GM08714 (cell line): ENCODE data around the gene FBXO36.
"Not testable (repeated sequence)": the region's sequence is repeated elsewhere in the genome, so short reads cannot be mapped to it uniquely, and the experiment has no call there.

Experiments used
- H3K4me3 ChIP-seq: fragments of 200-500 bp; sonication (Bioruptor generic); 2 replicates; pipeline ENCODE4 v1.5.1; 2014; ENCODE audit warnings: mild to moderate bottlenecking, low read length, inconsistent platforms
- ZNF274 ChIP-seq: IDR thresholded peaks from 2 replicates; pipeline ENCODE4 v1.6.1; 2012; ENCODE audit warnings: mild to moderate bottlenecking, low read depth, low read length

Gene FBXO36

DNA sequence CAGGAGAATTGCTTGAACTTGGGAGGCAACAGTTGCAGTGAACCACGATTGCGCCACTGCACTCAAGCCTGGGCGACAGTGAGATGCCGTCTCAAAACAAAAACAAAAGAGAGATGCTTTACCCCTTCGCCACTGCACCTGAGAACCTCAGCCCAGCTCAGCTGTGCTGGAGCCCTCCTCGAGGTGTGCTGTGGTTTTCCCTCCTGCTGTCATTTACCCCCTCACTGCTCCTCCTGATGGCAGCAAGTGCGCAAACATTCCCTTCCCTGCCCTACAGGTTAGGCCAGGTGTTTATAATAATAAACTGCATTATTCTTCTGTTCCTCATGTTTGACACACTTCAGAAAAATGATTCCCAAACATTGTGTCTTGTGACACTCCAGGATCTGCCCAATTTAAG is 8.4 kb downstream of the FBXO36 start:
- H3K4me3 ChIP-seq, result no peak overlapping the region
- TF ChIP-seq ZNF274, result no peak

DNA sequence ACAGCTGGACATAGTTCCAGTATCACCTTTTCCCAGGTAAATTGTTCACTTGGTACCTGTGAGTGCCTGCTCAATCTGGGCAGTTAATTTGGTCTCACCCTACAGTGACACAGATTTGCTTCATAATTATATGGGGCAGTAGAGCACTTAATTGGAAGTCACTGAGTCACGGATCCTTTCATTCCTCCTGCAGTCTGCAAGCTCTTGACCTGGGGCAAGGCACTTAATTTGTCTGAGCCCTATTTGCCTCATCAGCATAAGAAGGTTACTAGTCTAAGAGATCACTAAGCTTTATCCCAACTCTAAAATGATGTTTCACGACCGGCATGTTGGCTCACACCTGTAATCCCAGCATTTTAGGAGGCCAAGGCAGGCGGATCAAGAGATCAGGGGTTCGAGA is 8.9 kb downstream of the FBXO36 start:
- TF ChIP-seq ZNF274, result no peak
- no peak overlapping the region for H3K4me3 ChIP-seq

DNA sequence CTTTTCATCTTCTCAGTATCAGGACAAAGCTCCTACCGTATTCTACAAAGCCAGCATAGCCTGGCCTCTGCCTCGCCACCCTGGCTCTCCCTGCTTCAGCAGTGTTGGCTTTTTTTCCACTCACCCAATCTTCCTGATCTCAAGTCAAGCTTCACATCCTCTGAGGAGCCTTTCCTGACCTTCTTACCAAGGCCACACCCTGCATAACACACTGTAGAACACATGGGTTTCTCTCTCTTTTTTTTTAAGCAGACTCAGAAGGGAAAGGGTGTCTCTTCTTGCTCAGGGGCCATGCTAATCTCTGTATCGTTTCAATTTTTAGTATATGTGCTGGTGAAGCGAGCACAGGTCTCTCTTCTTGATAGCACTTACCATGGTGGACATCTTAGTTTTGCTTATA is 15.2 kb downstream of the FBXO36 start:
- no peak overlapping the region for H3K4me3 ChIP-seq
- TF ChIP-seq ZNF274, result no peak

DNA sequence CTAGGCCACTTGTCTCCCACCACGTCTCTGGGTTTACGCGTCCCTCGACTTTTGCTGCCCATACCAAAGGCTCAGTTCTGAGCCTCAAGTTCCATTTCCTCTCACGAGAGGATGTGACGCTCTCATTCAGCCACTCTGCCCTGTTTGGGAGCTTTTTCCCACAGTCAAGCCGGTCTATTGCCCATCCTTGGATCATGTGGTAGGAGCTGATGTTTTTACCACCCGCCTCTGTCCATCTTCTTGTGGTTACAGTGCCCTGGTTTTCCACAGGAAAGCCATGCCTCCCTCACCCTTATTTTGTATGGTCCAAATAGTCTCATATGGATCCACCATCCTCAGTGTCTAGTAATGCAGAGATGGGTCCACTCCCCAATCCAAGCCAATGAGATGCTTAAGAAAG is 20.4 kb downstream of the FBXO36 start:
- H3K4me3 ChIP-seq, result no peak overlapping the region
- TF ChIP-seq ZNF274, result no peak

DNA sequence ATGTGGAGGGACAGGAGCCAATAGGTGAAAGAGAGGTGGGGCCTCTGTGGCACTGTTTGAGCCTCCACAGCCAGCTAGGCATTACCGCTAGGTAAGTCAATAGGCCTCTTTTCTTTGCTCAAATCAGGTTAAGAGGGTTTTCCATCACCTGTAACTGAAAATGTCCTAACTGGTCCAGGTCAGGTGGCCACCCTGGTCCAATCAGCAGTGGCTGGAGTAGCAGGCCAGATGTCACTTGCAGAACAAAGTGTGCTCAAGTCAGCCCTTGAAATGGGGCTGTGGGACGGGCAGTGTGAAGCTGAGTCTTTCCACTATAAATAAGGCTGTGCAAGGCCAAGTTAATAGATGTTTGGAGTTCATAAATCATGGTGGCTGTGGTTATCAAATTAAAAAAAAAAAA is 20.9 kb downstream of the FBXO36 start:
- TF ChIP-seq ZNF274, result no peak
- no peak overlapping the region for H3K4me3 ChIP-seq

DNA sequence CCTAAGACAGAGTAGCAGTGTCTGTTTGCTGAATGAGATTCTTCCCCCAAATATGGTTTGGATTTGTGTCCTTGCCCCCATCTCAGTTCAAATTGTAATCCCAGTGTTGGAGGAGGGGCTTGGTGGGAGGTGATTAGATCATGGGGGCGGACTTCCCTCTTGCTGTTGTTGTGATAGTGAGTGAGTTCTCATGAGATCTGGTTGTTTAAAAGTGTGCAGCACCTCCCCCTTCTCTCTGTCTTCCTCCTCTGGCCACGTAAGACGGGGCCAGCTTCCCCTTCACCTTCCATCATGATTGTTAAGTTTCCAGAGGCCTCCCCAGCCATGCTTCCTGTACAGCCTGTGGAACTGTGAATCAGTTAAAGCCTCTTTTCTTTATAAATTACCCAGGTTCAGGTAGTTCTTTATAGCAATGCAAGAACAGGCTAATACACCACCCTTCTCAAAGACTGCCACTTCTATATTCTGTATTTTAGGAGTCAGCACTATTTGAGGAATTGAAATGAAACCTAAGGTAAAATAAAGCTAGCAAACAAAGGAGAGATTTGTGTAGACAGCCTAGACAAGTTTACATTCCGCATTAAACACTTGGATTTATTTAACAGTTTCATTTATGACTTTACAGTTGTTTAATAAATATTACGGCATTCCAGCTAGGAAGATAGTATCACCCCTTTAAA is 21.6 kb downstream of the FBXO36 start:
- no peak for TF ChIP-seq ZNF274
- no peak overlapping the region for H3K4me3 ChIP-seq

DNA sequence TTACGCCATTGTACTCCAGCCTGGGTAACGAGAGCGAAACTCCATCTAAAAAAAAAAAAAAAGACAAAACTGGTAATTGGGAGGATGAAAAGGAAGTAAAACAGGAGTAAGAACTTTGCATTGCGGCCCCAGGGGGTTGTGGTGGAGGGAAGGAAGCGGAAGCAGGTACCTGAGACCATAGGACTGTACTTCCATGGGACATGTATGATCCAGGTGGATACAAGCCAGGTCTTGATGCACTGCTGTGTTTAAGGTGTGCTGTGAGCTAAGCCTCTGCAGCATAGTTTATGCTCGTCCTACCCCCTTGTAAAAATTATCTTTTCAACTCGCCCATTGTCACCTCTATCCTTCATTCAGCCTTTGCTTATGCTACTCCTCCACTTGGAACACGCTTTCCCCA is 23.7 kb downstream of the FBXO36 start:
- TF ChIP-seq ZNF274, result no peak
- H3K4me3 ChIP-seq, result no peak overlapping the region

DNA sequence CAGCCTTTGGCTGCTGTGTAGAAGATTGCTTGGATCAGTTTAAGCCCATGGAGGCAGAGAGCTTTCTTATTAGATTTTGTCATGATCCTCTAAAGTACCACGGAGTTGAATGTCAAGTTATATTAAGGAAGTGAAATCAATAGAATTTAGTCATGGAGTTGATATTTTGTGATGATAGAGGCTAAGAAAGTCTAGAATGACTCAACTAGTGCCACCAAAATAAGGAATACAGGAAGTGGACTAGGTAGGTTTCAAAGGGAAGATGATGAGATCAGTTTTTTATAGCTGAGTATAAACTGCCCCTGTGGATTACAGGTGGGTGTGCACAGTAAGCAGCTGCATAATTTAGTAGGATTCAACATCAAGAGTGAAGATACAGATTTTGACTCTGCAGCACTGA is 25.2 kb downstream of the FBXO36 start:
- no peak overlapping the region for H3K4me3 ChIP-seq
- TF ChIP-seq ZNF274, result no peak

DNA sequence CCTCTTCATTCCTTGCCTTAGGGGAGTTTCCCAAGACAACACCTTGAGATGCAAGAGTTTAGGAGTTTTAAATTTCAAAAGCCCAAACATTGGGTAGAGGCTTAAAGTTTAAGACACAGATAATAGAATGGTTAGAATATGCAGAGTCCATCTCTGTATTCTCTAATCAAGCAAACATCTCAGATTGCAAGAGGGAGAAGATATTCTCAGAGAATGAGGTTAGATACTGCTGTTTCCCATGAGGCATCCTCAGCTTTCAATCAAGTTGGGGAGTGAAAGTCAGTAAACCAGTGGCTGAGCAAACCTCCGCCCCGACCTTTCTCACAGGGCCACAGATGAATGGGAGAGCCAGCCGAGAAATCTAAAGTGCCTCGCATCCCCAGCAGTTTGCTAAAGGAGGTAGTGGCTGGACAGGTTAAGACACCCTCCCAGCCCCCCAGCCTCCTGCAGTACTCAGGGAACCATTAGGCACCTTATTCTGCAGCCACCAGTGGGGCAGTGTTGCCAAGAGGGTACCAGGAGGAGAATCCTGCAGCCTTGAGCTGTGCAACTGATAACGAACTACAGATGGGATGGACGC is 30.0 kb downstream of the FBXO36 start:
- TF ChIP-seq ZNF274, result no peak
- no peak overlapping the region for H3K4me3 ChIP-seq

DNA sequence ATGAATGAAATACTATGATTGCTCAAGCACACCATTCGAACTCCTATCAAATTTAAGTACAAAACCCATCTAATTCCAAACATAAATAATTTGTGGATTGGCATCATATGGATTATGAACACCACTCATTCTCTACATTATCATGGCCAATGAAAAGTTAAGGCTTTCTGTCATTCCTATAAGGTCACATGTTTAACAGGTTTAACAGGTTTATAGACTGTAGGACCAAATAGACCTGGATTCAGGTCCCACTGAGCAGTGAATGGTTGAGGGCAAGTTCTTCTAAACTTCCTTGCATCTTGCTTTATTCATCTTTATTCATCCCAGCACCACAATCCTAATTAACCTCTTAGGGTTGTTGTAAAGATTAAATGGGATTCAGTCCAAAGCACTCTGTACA is 33.4 kb downstream of the FBXO36 start:
- no peak for TF ChIP-seq ZNF274
- H3K4me3 ChIP-seq, result no peak overlapping the region

DNA sequence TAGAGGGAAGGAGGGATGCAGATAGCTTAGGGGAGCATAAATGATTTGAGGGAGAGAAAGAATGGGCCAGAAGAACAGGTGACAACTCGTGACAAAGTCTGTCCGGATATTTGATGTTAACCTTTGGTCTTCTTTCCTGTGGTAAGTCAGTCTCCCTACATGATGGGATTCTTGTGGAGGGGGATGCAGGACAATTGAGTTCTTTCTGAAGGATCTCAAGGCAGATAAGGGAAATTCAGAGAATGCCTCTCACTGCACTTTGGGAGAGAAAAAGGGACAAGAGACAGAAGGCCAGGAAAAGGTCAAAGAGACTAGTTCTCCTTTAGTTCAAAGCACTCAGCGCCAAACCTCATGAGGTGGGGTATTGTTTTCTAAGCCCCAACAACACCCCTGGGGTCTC is 34.2 kb downstream of the FBXO36 start:
- TF ChIP-seq ZNF274, result no peak
- H3K4me3 ChIP-seq, result no peak overlapping the region

DNA sequence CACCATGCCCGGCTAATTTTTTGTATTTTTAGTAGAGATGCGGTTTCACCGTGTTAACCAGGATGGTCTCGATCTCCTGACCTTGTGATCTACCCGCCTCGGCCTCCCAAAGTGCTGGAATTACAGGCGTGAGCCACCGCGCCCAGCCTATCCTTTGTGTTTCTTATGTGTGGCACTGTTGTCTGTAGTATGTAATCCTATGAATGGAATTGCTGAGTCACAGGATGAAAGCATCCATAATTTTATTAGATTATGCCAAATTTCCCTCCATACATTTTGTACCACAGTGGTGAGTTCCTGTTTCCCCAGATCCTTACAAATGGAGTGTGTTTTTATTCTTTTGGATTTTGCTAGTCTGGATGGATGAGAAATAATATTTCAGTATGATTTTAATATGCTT is 41.3 kb downstream of the FBXO36 start:
- H3K4me3 ChIP-seq, result not testable (repeated sequence)

DNA sequence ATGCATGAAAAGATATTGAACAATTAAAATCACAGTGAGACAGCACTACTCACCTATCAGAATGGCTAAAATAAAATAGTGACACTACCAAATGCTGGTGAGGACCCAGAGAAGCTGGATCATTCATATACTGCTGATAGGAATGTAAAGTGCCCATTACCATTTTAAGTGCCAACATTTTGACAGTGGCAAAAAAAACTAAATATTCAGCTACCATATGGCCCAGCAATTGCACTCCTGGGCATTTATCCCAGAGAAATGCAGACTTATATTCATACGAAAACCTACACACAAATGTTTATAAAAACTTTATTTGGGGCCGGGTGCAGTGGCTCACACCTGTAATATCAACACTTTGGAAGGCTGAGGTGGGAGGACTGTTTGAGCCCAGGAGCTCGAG is 47.6 kb downstream of the FBXO36 start:
- no peak for TF ChIP-seq ZNF274
- H3K4me3 ChIP-seq, result no peak overlapping the region

DNA sequence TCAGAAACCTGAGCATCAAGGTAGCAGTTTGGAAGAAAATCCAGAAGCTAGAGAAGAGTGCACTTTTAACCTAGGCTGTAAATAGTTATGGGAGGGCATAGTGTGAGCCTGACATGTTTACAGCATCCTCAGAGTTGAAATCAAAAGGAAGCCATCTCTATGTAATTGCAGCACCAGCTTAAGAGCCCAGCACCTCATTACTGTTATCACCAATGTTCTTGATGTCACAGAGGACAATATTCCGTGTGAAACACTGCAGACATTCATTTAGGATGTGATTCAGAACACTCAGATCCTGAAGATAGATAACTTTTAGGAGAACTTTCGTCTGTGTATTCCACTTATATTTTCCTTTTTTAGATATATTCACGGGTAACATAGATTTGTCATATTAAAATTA is 48.1 kb downstream of the FBXO36 start:
- H3K4me3 ChIP-seq, result no peak overlapping the region
- TF ChIP-seq ZNF274, result no peak

DNA sequence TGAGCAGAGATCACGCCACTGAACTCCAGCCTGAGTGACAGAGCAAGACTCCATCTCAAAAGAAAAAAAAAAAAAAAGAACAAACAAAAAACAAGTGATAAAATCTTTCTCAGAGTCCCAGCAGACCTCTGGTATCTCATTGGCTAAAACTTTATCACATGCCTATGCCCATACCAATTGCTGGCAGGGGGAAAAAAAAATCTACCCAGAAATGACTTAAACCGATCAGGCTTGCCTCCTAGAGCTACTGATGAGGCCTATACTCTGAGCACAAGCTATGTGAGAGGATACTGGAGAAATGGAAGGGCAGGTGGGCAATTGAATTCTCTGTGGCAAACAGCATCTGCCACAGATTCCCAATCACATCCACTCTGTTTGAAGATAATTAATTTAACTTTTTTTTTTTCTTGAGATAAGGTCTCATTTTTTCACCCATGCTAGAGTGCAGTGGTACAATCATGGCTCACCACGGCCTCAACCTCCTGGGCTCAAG is 49.0 kb downstream of the FBXO36 start:
- H3K4me3 ChIP-seq, result no peak overlapping the region
- TF ChIP-seq ZNF274, result no peak

DNA sequence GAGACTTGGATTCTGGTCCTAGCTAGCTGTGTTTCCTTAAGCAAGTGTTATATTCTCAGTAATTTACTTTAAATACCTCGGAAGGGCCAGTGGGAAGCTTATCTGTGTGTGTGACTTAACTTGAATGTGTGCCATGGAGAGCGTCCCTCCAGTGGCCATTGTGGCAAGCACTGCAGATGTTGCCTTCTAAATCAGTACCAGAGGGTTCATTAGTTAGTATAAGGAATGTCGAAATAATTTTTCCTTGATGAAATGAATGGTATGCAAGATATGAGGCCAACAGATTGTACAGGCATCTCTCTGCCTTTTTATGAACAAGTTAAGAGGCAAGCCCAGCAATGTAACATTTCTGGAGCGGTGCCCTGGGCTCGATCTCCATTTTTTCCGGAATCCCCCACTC is 52.0 kb downstream of the FBXO36 start:
- H3K4me3 ChIP-seq, result no peak overlapping the region
- no peak for TF ChIP-seq ZNF274
